ENCODE data around the gene ENOX2.
"Not testable (repeated sequence)": the region's sequence is repeated elsewhere in the genome, so short reads cannot be mapped to it uniquely, and the experiment has no call there.

ENOX2 gene

GRCh38 chrX:130756233-130756632, 146.8 kb downstream of the ENOX2 start:
- DNase-seq: no peak

- no peak for DNase-seq
Measured at GRCh38 chrX:130754353-130754752, 148.7 kb downstream of the ENOX2 start.

- DNase-seq: no peak
Measured at GRCh38 chrX:130746709-130747342, 156.2 kb downstream of the ENOX2 start.

GRCh38 chrX:130746077-130746476, 156.9 kb downstream of the ENOX2 start:
- DNase-seq: no peak

- DNase-seq: no peak
Measured at GRCh38 chrX:130741584-130741983, 161.4 kb downstream of the ENOX2 start.

GRCh38 chrX:130741151-130741550, 161.9 kb downstream of the ENOX2 start:
- no peak for DNase-seq

GRCh38 chrX:130738638-130739195, 164.3 kb downstream of the ENOX2 start:
- DNase-seq: no peak

- no peak for DNase-seq
Measured at GRCh38 chrX:130734713-130735112, 168.3 kb downstream of the ENOX2 start.

GRCh38 chrX:130728208-130728607, 174.8 kb downstream of the ENOX2 start:
- DNase-seq: no peak

- DNase-seq: no peak
Measured at GRCh38 chrX:130726661-130727060, 176.3 kb downstream of the ENOX2 start.

GRCh38 chrX:130725519-130725918, 177.5 kb downstream of the ENOX2 start:
- no peak for DNase-seq

- DNase-seq: no peak
Measured at GRCh38 chrX:130719413-130719812, 183.6 kb downstream of the ENOX2 start.

GRCh38 chrX:130718137-130718536, 184.9 kb downstream of the ENOX2 start:
- no peak for DNase-seq

GRCh38 chrX:130716781-130717413, 186.1 kb downstream of the ENOX2 start:
- DNase-seq: no peak

- no peak for DNase-seq
Measured at GRCh38 chrX:130716346-130716745, 186.7 kb downstream of the ENOX2 start.

GRCh38 chrX:130715299-130715698, 187.7 kb downstream of the ENOX2 start:
- DNase-seq: no peak

GRCh38 chrX:130714665-130715064, 188.3 kb downstream of the ENOX2 start:
- DNase-seq: no peak

GRCh38 chrX:130714135-130714534, 188.9 kb downstream of the ENOX2 start:
- DNase-seq: no peak

- DNase-seq: not testable (repeated sequence)
Measured at GRCh38 chrX:130709178-130709577, 193.8 kb downstream of the ENOX2 start.

- DNase-seq: no peak
Measured at GRCh38 chrX:130705591-130705990, 197.4 kb downstream of the ENOX2 start.

GRCh38 chrX:130704053-130705038, 198.7 kb downstream of the ENOX2 start:
- no peak for DNase-seq
